IPS-NIHi7 (cell line): ENCODE results near the gene CYP1B1.

Source experiments
- DNase-seq: peaks from one replicate; pipeline ENCODE4 v3.0.0; 2012; ENCODE audit warnings: mixed read lengths; ENCODE audit errors: extremely low spot score

CYP1B1 gene

DNA sequence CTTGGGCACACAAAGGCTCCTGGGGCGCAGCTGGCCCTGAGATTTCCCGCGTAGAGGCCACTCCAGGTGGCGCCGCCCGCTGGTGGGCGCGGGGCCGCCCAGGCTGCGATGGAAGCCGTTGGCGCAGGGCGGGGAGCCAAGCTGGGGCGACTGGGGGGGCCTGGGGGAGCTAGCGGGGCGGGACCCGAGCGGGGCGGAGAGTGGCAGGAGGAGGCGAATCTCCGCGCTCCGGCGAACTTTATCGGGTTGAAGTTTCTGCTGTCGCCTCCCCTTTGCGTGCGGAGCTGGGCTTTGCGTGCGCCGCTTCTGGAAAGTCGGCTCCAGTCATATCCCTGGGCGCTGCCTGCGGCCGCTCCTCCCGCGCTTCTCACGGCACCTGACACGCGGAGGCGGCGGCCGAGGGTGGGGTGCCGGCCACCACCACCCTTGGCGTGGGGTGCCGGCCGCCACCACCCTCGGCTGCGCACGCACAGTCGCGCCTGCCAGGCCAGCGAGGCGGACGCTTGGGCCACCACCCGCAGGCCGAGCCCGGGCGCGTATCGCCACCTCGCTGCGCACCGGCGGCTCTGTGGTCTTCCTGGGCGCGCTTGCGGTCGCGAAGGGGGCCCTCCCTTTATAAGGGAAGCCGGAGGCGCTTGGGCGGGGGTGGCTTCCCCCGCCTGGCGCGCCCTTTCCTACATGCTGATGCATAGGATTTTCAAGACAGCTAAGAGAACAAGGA lies 919 bp upstream of the CYP1B1 start:
- DNase-seq: peak; percentile 60

DNA sequence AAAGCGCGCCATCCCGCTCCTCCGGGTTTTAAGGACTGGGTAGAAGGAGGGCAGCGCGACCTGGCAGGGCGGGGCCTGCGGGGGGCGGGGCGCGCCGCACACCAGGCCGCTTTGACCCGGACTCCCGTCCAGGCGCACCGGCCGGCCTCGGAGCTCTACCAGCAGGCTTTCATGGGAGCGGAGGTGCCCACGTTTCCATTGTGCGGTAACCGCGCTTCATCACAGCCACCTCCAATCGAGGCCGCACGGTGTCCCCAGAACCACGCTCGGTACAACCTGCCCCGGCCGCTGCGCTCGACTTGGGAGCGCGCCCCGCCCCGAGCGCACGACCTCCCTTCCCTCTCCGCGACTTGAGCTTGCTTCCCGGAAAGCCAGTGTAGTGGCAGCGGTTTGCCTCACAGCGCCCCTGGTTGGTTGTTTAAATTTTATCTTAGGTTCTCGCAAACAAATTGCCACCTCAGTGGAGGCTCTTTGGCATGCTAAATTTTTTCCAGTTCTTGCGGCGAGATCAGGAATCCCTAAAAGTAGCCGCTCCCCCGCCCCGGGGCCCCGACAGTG lies 280 bp upstream of the CYP1B1 start:
- DNase-seq: peak; percentile 80

DNA sequence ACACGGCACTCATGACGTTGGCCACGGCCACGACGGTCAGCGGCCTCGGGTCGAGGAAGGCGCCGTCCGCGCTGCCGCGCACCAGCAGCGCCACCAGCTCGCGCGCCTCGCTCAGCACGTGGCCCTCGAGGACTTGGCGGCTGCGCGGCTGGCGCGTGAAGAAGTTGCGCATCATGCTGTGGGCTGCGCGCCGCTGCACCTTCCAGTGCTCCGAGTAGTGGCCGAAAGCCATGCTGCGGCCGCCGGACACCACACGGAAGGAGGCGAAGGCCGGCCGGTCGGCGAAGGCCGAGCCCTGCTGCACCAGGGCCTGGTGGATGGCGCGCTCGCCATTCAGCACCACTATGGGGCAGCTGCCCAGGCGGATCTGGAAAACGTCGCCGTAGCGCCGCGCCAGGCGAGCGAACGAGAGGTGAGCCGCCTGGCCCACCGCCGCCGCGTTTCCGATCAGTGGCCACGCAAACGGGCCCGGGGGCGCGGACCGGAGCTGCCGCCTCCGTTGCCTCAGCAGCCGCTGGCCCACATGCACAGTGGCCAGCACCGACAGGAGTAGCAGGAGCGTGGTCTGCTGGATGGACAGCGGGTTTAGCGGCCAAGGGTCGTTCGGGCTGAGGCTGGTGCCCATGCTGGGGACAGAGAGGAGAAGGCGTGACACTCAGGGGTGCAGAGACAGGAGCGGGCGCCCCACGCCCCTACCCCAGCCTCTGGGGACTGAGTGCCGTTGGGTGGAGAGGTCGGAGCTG lies 1.0 kb downstream of the CYP1B1 start:
- DNase-seq: no peak

DNA sequence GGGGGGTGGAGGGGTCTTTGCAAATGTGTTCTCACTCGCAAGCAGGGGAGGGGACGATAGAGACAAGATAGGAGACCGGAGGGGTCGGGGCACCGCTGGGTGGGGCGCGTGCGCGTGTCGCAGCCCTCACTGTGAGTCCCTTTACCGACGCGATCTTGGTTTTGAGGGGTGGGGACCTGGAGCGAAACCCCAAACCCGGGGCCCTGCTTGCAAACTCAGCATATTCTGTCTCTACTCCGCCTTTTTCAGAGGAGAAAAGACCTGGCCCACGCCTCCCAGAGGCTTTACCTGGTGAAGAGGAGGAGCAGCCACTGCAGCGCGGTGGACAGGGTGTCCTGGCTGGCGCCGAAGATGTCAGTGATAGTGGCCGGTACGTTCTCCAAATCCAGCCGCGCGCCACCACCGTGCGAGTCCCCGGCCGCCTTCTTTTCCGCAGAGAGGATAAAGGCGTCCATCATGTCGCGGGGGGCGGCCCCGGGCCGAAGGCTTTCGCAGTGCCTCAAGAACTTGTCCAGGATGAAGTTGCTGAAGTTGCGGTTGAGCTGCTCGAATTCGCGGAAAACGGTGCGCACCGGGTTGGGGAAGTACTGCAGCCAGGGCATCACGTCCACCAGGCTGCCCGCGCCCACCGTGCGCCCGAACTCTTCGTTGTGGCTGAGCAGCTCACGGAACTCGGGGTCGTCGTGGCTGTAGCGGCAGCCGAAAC lies 1.7 kb downstream of the CYP1B1 start:
- DNase-seq: no peak

DNA sequence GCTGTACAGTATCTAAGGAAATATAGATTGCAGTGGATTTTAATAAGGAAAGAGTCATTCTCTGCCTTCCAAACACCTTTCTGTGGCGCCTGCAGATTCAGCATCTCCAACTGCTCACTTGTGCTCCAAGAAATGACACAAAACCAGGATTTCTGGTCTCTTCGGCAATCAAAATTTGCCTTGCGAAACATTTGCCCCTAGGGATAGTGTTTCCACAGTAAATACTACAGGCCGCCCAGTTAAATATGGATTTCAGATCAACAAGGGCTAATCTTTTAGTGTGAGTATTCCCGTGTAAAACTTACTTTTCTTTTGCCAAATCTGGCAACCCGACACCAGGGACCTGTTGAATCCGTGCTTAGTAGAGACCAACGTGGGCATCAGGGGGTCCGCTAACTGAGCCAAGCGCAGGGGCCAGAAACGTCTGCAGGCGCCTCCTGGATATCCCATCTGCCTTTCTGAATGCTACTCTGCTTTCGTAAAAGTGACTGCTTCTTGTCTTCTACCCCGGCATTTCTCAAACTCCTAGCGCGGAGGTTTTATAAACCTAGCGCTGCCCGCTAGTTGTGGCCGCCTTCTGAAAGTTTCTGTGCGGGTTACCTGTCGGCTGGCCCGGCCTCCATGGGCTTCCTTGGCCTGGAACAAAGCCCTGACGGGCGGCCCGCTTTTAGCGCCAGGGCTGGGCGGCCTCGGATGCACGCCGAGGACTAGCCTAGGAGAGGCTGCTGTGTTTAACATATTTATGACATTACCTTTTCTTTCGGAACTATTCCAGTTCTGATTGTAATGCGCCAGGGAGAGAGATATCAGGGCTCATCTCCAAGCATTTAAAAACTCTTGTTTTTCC lies 2.5 kb downstream of the CYP1B1 start:
- no peak for DNase-seq

DNA sequence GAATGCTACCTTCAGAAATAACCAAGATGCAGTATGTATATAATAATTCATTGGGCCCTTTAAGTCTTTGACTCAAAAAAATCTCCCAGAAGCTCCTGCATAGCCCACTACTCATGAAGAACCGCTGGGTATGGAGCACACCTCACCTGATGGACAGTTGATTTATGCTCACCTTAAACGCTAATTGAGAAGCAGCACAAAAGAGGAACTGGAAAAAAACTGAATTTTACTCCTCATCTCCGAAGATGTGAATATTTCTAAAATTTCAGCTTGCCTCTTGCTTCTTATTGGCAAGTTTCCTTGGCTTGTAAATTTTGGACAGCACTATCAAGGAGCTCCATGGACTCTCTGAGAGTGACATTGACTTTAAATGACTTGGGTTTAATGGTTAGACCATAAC lies 5.5 kb downstream of the CYP1B1 start:
- no peak for DNase-seq

DNA sequence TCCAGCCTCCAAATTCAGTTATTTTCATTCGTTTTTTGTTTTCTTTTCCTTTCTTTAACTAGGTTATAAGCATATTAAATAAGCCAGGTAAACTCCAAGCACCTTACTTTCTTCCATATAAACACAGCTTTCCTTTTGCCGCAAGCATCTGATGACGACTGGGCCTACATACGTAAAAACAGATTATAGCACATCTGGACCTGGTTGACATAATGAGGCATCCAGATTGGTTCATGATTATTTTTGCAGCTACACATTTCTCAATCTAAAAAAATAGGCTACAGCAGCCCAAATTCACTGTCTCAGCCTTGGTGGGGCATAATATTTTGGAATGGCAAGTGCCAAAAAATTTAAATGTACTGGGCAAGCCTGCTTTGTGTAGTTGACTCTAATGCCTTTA lies 7.7 kb downstream of the CYP1B1 start:
- DNase-seq: no peak

DNA sequence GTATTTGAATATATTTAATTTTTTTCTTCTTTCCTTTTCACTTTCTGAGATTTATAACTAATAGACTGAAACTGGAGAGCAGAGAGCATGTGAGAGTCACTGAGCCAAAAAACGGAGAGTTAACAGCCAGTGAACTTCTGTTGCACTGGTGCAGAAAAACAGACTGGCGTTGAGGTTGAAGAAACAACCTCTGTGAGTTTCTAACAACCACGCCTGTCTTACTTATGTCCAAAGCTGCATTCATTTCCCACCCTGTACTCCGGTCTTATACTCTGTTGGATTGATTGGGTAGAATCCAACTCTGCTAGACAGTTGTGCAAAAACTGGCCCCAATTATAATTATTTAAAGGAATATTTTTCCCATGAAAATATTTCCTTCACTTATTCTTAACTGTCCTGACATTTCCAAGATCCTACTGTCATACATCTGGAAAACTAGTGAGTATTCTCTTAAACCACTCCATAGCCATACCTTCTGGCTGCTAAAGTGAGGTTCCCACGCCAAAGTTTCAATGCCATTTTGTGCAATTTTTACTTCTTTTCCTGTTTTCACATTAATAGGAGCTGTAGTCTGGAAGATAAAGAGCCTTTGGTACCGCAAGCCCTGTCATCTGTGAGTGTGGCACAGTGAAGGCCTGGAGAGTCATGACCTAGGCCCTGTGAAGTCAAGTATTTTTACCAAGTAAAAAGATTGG lies 9.4 kb downstream of the CYP1B1 start:
- DNase-seq: no peak

DNA sequence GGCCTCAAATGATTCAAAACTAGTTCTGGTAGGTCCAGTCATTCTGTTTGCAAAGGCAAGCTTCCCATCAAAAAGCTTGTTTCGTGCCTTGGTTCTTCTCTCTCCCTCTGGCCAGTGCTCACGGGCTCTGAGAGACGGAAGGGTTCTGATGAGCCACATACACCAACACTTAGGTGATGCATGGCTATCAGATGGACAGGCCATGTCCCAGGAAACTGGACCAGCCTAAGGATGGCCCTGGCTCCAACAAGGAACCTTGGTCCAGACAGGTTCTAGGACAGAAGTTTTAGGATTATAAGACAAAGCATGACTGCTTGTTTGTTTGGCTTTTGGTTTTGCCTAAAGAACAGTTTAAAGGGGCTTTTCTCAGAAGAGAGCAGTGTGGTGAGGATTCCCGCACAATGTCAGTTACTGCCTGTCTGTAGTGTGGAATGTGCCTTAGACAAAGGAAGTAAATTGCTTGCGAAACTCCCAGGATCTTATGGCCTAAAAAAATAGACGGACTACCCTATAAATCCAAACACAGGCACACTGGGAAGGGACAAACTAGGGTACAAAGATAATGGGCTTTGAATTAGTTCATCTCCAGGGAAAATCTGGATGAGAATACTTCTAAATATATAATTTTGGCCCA lies 10.3 kb downstream of the CYP1B1 start:
- no peak for DNase-seq

DNA sequence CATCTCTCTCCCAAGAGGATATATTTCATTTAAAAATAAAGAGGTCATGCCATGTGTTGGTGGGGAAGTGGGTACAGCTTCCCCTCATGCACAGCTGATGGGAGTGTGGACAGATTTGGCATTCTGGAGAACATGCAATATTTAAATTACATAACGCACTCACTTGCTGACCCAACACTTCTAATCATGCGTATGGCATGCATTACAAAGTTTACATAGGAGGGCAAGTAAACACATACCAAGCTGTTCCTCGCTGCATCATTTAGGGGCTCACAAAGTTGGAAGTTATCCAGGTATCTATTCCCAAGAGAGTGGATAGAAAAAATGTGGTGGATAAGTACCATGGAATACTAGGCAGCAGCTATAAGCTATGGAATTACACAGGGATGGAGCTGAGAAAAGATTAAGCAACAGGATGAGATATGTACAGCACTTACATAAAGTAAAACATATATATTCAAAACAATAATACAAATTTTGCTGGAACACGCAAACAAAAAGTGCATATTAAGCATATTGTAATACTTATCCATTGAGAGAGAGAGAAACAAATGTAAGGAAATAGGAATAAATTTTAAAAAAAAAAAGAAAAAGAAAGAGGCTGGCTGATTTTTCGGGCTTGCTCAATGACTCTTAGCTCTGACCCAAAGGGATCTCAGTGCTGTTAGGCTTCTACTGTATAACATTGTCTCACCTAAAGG lies 11.0 kb downstream of the CYP1B1 start:
- no peak for DNase-seq

DNA sequence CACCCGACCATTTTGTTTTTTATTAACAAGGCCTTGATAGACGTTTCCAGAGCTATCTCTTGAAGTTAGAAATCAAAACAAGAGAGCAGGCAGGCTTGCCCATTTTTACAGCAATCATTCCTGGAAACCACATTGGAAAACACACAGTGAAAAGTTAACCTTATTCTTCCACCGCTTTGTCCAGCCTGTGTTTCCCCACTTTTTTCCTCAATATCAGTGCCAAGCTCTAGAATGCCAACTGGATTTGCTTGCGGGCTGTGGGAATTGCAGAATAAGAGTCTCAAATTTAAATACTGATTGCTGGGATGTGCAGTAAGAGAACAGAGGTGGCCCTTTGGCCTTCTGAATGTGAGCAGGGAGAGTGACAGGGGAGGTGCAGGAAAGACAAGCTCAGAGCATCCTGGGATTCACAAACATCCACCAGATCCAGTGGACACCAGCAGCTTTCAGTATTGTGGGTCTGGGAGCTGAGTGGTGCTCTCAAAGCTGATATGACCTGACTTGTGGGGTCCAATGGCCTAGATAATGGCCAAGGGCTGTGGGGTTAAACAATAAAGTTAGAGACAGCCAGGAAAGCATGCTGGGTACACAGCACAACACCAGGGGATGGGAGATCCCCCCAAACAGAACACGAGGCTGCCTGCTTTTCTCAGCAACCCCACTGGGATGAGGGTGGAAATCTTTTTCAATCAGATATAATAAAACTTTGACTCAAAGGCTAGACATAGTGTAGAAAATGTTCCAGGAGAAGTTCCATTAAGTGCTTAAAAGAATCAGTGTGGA lies 15.5 kb downstream of the CYP1B1 start:
- DNase-seq: no peak

DNA sequence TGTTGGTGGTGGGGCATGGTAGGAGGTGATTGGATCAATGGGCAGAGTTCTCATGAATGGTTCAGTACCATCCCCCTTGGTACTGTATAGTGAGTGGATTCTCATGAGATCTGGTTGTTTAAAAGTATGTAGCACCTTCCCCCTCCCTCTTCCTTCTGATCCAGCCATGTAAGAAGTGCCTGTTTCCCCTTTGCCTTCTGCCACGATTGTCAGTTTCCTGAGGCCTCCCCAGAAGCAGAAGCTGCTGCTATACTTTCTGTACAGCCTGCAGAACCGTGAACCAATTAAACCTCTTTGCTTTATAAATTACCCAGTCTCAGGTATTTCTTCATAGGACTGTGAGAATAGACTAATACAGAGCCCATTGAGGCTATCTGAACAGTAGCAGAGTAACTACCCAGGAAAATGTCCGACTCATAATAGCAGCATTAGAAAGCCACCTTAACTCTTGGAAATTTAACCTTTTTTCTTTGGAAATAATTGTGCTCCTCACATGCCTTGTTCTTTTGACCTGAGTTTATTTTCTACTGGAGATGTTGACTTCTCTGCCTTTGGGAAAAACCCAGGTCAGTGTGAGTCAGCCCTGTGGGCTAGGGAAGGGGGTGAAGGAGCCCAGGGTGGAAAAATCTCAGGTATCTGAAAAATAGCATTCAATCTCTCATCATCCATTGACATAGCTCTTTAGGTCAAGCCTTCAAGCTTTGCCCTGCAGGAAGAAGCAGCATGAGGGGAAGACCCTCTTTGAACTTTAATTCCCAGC lies 18.1 kb downstream of the CYP1B1 start:
- no peak for DNase-seq

DNA sequence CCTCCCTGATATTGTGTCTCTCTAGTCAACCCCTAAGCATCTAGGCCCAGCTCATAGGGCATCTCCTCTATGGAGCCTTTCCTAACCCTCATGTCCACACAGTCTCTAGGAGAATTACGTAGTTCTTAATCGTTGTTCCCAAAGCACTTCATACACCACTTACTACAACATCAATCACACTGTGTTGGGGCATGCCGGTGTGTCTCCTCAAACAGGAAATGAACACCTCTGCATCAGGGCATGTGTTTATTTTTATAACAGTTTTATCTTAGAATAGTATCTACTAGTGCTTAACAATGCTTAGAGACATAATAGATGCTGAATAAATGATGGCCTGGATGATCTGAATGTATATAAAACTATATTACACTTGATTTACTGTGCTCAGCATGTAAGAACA lies 19.7 kb downstream of the CYP1B1 start:
- no peak for DNase-seq

DNA sequence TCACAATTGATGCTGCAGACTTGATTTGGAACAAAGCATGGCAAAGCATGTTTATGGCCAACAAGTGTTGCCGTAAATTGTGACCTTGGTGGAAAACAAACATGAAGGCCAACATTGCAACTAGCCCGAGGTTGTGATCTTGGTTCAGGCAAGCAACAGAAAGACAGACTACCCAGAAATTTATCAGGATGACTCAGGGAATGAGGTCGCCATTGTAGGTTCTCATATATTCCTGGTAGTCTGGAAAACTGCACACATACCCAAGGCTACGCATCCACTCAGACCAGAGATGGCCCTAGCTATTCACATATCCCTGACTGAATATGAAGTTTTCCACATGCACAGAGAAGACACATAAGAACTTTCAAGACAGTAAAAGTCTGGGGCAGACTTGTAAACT lies 30.1 kb downstream of the CYP1B1 start:
- DNase-seq: no peak

DNA sequence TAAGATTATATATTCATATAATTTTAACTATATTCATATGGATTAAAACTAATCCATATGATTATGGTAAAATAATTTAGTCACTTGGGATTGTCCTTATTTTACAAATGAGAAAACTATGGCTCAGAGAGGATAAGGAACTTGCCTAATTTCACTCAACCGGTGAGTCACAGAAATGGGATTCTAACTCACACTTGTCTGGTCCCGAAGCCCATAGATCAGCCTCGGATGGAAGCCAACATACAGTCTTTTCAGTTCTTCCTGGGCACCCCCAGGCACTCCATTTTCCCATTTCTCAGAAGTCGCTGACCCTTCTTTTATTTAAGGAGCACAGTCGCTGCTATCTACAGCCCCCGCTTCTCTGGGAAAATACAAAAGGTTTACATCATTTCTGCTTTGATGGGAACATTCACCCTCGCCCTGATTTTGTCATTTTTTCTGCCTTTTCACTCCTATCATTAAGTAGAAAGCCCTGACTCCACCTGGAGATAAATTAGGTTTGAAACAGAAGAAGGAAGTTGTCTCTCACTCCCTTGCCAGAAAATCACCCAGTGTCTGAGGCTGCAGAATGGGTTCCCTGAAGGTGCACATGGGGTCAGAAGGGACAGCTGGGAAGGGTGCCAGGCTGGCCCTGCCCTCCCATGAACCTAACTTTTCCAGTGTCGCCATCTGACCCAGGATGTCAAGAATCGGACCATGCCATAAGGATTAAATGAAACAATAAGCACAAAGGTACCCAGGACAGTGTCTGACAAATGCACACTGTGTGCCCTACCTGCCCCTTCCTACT lies 36.6 kb downstream of the CYP1B1 start:
- DNase-seq: no peak

DNA sequence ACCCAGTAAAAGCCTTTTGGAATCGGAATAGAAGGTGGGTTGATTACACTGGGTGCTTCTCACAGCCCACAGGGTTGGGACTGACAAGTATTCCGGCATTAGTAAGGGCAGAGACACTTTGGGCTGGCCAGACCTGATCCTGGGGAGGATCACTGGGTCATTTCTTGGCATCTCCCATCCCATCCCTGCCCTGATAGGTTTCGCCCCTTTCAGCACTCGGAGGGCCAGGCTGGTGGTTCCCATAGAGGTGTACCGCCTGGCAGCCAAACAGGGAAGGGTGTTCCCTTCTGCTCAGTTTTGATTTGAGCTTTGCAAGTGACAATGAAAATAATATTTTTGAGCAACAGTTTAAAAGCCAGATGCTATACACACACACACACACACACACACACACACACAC lies 37.3 kb downstream of the CYP1B1 start:
- no peak for DNase-seq
